K562 (cell line): ENCODE results near the gene CXorf65. TPM values are rescaled to one million over a fixed set of nuclear protein-coding genes. Genes with fewer than 3 reads are reported as not detected.

ENCODE experiments used
- ETS1 ChIP-seq: conservative IDR thresholded peaks from 2 replicates; pipeline ENCODE4 v1.6.1; 2011; ENCODE audit warnings: low read depth, mild to moderate bottlenecking, low read length; ENCODE audit not compliant: control insufficient read depth
- ETV5 ChIP-seq: sonication (generic); formaldehyde crosslinking; IDR thresholded peaks from 2 replicates; pipeline ENCODE4 v1.4.0; 2020; ENCODE audit warnings: low read depth, mild to moderate bottlenecking, missing genetic modification reagents
- FOXK1 ChIP-seq: sonication (generic); formaldehyde crosslinking; IDR thresholded peaks from 2 replicates; pipeline ENCODE4 v1.8.0; 2022; ENCODE audit warnings: missing genetic modification reagents, mild to moderate bottlenecking, borderline replicate concordance
- HMG20A ChIP-seq: fragments of 450-650 bp; formaldehyde crosslinking; conservative IDR thresholded peaks from 2 replicates; pipeline ENCODE4 v1.4.0; 2020; ENCODE audit warnings: mild to moderate bottlenecking, mixed read lengths
- PRDM10 ChIP-seq: fragments of 450-650 bp; IDR thresholded peaks from 2 replicates; pipeline ENCODE4 v1.6.1; 2018; ENCODE audit not compliant: partially characterized antibody
- SAFB2 ChIP-seq: fragments of 200-400 bp; formaldehyde crosslinking; IDR thresholded peaks from 2 replicates; pipeline ENCODE4 v1.6.1; 2018; ENCODE audit warnings: borderline replicate concordance, low read length, low read depth, moderate library complexity; ENCODE audit not compliant: severe bottlenecking
- SETDB1 ChIP-seq: IDR thresholded peaks from one replicate; pipeline ENCODE4 v1.6.1; 2012; ENCODE audit warnings: low read length, control low read depth, inconsistent platforms
- ZBTB11 ChIP-seq, 3 experiments: fragments of 200-800 bp in 1 of 3; fragments of 250-450 bp in 1 of 3; fragments of 450-650 bp in 1 of 3; sonication (Bioruptor Pico) in 1 of 3; sonication (Bioruptor generic) in 1 of 3; formaldehyde crosslinking in 1 of 3; IDR thresholded peaks; 2 replicates each; pipeline versions ENCODE4 v1.6.1 to v1.8.0; 2016 to 2022; ENCODE audit warnings: mild to moderate bottlenecking in 2 of 3, missing genetic modification characterization in 2 of 3, missing compliant biosample characterization in 1 of 3, moderate library complexity in 1 of 3
- ZMIZ1 ChIP-seq, 2 experiments: fragments of 150-350 bp in 1 of 2; IDR thresholded peaks; 2 replicates each; pipeline ENCODE4 v1.6.1; 2012 to 2016; ENCODE audit warnings: low read depth in 2 of 2, low read length in 2 of 2, mild to moderate bottlenecking in 1 of 2, moderate library complexity in 1 of 2
- ZNF263 ChIP-seq: sonication (generic); formaldehyde crosslinking; IDR thresholded peaks from 2 replicates; pipeline ENCODE4 v1.8.0; 2022; ENCODE audit warnings: mild to moderate bottlenecking, missing genetic modification reagents, borderline replicate concordance
- polyA plus RNA-seq, 8 experiments: library from polyadenylated mRNA; depleted of rRNA in 4 of 8; stranded (reverse) in 5 of 8; unstranded in 3 of 8; fragments of >200 nt; fragmentation: Nextera tagmentation in 2 of 8; fragmentation: Illumina TruSeq in 1 of 8; extraction: Ambion mirVana in 2 of 8; extraction: Trizol in 1 of 8; gene quantifications; 2 replicates each; pipeline versions ENCODE4 v1.2.1 to v1.2.3, GENCODE V29; 2011 to 2014; ENCODE audit warnings: inconsistent platforms in 1 of 8, missing spikeins in 1 of 8
- total RNA-seq, 7 experiments: library from RNA; depleted of rRNA in 6 of 7; stranded (reverse); fragments of >200 nt in 6 of 7; fragmentation: Illumina TruSeq in 2 of 7; extraction: Trizol in 2 of 7; gene quantifications; 2 replicates each; pipeline versions ENCODE4 v1.2.1 to v1.2.3, GENCODE V29; 2011 to 2021; ENCODE audit warnings: low replicate concordance in 1 of 7

CXorf65 gene
- total and polyA plus RNA-seq, 9 of the 15 experiments (the other 6 are each of a cell fraction or from before 2014, with no cell fraction given): 1.4 to 8.4 (median 2.9) TPM

GRCh38 chrX:71068044-71068918 lies 38.3 kb downstream of the CXorf65 start, which contains the start of gene SNX12 (continued):
- TF ChIP-seq SAFB2 (no peak), SETDB1 (no peak), ZNF263 (CRISPR knock-in tag) (peak; percentile 91), HMG20A (CRISPR knock-in tag) (no peak), PRDM10 (no peak), ZBTB11 (CRISPR knock-in tag; IDR thresholded peaks at IDR 0.05) (peak in 1 of 3 experiments; percentile 78; a peak in 2 of 6 replicates), FOXK1 (CRISPR knock-in tag) (no peak), ZMIZ1 (IDR thresholded peaks at IDR 0.05; ENCODE audit: low read depth in 2 of 2, low read length in 2 of 2) (no peak), ETS1 (no peak), ETV5 (CRISPR knock-in tag) (peak; percentile 49; the same call in 1 of the 2 replicates)
